IMR-90 (cell line): ENCODE data around the gene ANGEL1.

ENCODE experiments used
- BHLHE40 ChIP-seq: fragments of 150-350 bp; IDR thresholded peaks from 2 replicates; pipeline ENCODE4 v1.6.1; 2016; ENCODE audit warnings: mild to moderate bottlenecking, low read depth, low read length
- CEBPB ChIP-seq: IDR thresholded peaks from 2 replicates; pipeline ENCODE4 v1.6.1; 2012; ENCODE audit warnings: low read depth, low read length, improper control_type of control experiment
- CTCF ChIP-seq: conservative IDR thresholded peaks from 2 replicates; pipeline ENCODE4 v1.5.1; 2012; ENCODE audit warnings: mild to moderate bottlenecking, low read depth, low read length, improper control_type of control experiment
- RAD21 ChIP-seq: IDR thresholded peaks from 2 replicates; pipeline ENCODE4 v1.6.1; 2012; ENCODE audit warnings: low read length, improper control_type of control experiment

- TF ChIP-seq CEBPB, result no peak
- TF ChIP-seq CTCF, result no peak
- TF ChIP-seq RAD21, result no peak
- TF ChIP-seq BHLHE40, result no peak
These were observed 8.0 kb upstream of the ANGEL1 start for GRCh38 chr14:76820700-76821099.
